Measurements from ENCODE around the gene OR9K2. TPM values are rescaled to one million over a fixed set of nuclear protein-coding genes. Genes with fewer than 3 reads are reported as not detected.
"Not testable (repeated sequence)": the region's sequence is repeated elsewhere in the genome, so short reads cannot be mapped to it uniquely, and the experiment has no call there.

The OR9K2 gene
- total RNA-seq, 2 donors from 2014 or later: not detected

GRCh38 chr12:55143566-55143870 lies 17.3 kb downstream of the OR9K2 start:
- Histone ChIP-seq H3K36me3 (ENCODE audit: control insufficient read depth, insufficient read depth, low read length) (no peaks in the 10 kb centered on the region), H3K4me3 (ENCODE audit: low read length) (no peak overlapping the region), H3K9me3 (ENCODE audit: control insufficient read depth, low read length) (no peaks in the 10 kb centered on the region), H3K27me3 (ENCODE audit: control insufficient read depth, insufficient read depth, low read length, poor library complexity, severe bottlenecking) (no peaks in the 10 kb centered on the region), H3K27ac (ENCODE audit: low read depth, low read length) (no peak overlapping the region), H3K4me1 (ENCODE audit: control insufficient read depth, insufficient read depth, low read length) (no peaks in the 10 kb centered on the region), H3K9ac (ENCODE audit: extremely low read depth, low read length, poor library complexity, severe bottlenecking) (no peak overlapping the region)
- peak; percentile 8 for TF ChIP-seq CTCF (conservative IDR thresholded peaks at IDR 0.05)
- Mint-ChIP-seq H3K9me3 (no peaks in the 10 kb centered on the region), H3K27ac (no peak overlapping the region), H3K4me3 (no peak overlapping the region), H3K27me3 (ENCODE audit: insufficient read depth) (peaks cover 4% of the 10 kb centered on the region), H3K4me1 (no peaks in the 10 kb centered on the region), H3K36me3 (ENCODE audit: low read depth) (no peaks in the 10 kb centered on the region)
- DNase-seq: no peak
- WGBS, 2 experiments (ENCODE audit: insufficient coverage in 1 of 2, insufficient read length in 1 of 2): 27% methylated on average over 1 of the region's 1 CpG; no CpG with 5 or more reads in 1 of the 2 experiments

GRCh38 chr12:55167010-55167640 lies 40.9 kb downstream of the OR9K2 start:
- not testable (repeated sequence) for H3K4me3 ChIP-seq (ENCODE audit: low read length); H3K36me3 ChIP-seq (ENCODE audit: control insufficient read depth, insufficient read depth, low read length); H3K9ac ChIP-seq (ENCODE audit: extremely low read depth, low read length, poor library complexity, severe bottlenecking); H3K4me1 ChIP-seq (ENCODE audit: control insufficient read depth, insufficient read depth, low read length); H3K27me3 ChIP-seq (ENCODE audit: control insufficient read depth, insufficient read depth, low read length, poor library complexity, severe bottlenecking); H3K4me3 Mint-ChIP-seq; H3K27ac ChIP-seq (ENCODE audit: low read depth, low read length); H3K4me1 Mint-ChIP-seq; H3K36me3 Mint-ChIP-seq (ENCODE audit: low read depth); H3K9me3 ChIP-seq (ENCODE audit: control insufficient read depth, low read length); H3K27me3 Mint-ChIP-seq (ENCODE audit: insufficient read depth)
- 87 to 95% methylated on average over 22 to 24 of the region's 24 CpGs for WGBS, 2 experiments (ENCODE audit: insufficient coverage in 1 of 2, insufficient read length in 1 of 2)
- H3K9me3 Mint-ChIP-seq: peaks cover 10% of the 10 kb centered on the region
- H3K27ac Mint-ChIP-seq: peak overlapping the region; percentile 55
- DNase-seq: peak; percentile 59

- WGBS, 2 experiments (ENCODE audit: insufficient coverage in 1 of 2, insufficient read length in 1 of 2): 100% methylated on average over 2 of the region's 2 CpGs; no CpG with 5 or more reads in 1 of the 2 experiments
- Mint-ChIP-seq H3K4me3 (no peak overlapping the region), H3K27me3 (ENCODE audit: insufficient read depth) (no peaks in the 10 kb centered on the region), H3K27ac (no peak overlapping the region), H3K4me1 (peaks cover 2% of the 10 kb centered on the region), H3K9me3 (peaks cover 8% of the 10 kb centered on the region), H3K36me3 (ENCODE audit: low read depth) (no peaks in the 10 kb centered on the region)
- Histone ChIP-seq H3K4me1 (ENCODE audit: control insufficient read depth, insufficient read depth, low read length) (no peaks in the 10 kb centered on the region), H3K27ac (ENCODE audit: low read depth, low read length) (no peak overlapping the region), H3K27me3 (ENCODE audit: control insufficient read depth, insufficient read depth, low read length, poor library complexity, severe bottlenecking) (no peaks in the 10 kb centered on the region), H3K9ac (ENCODE audit: extremely low read depth, low read length, poor library complexity, severe bottlenecking) (no peak overlapping the region), H3K4me3 (ENCODE audit: low read length) (no peak overlapping the region), H3K9me3 (ENCODE audit: control insufficient read depth, low read length) (no peaks in the 10 kb centered on the region), H3K36me3 (ENCODE audit: control insufficient read depth, insufficient read depth, low read length) (no peaks in the 10 kb centered on the region)
- no peak for TF ChIP-seq CTCF (conservative IDR thresholded peaks at IDR 0.05)
- DNase-seq: no peak
Measured at GRCh38 chr12:55171445-55171844, 45.2 kb downstream of the OR9K2 start.

- not testable (repeated sequence) for H3K9me3 Mint-ChIP-seq; H3K4me1 ChIP-seq (ENCODE audit: control insufficient read depth, insufficient read depth, low read length); H3K27me3 Mint-ChIP-seq (ENCODE audit: insufficient read depth); H3K4me3 Mint-ChIP-seq; H3K36me3 Mint-ChIP-seq (ENCODE audit: low read depth); DNase-seq; H3K36me3 ChIP-seq (ENCODE audit: control insufficient read depth, insufficient read depth, low read length); H3K27me3 ChIP-seq (ENCODE audit: control insufficient read depth, insufficient read depth, low read length, poor library complexity, severe bottlenecking); H3K9me3 ChIP-seq (ENCODE audit: control insufficient read depth, low read length); H3K9ac ChIP-seq (ENCODE audit: extremely low read depth, low read length, poor library complexity, severe bottlenecking); H3K27ac Mint-ChIP-seq; H3K4me1 Mint-ChIP-seq; H3K27ac ChIP-seq (ENCODE audit: low read depth, low read length); H3K4me3 ChIP-seq (ENCODE audit: low read length)
- WGBS, 2 experiments (ENCODE audit: insufficient coverage in 1 of 2, insufficient read length in 1 of 2): 77 to 90% methylated on average over 2 of the region's 2 CpGs
Measured at GRCh38 chr12:55171846-55172245, 45.6 kb downstream of the OR9K2 start.

All from endodermal cell (in vitro differentiated cells).